ENCODE data around the gene ZNF512B.

The ZNF512B gene

DNA sequence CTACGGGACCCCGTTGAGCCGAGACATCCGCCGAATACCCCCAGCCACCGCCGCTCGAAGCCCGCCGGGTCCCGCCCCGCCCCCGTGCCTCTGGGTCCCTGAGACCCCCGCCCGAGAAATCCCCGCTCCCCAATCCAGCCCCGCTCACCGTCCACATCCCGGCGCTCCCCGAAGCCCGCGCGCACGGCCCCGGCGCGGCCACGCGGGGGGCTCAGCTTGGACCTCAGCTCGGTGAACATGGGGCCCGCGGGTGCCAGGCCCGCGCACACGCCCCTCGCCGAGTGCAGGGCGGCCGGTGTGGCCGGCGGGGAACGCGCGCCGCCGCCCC, 9.5 kb upstream of the ZNF512B start:
- peaks cover 13% of the 10 kb centered on the region for H3K4me1 ChIP-seq (ENCODE audit: control insufficient read depth, insufficient read depth, low read length)
- peaks cover 0 to 17% of the 10 kb centered on the region in 2 experiments; a peak in 2 of 3 replicates for H3K36me3 ChIP-seq (ENCODE audit: control insufficient read depth in 2 of 2, insufficient read depth in 1 of 2, low read length in 2 of 2)
- H3K27ac ChIP-seq (ENCODE audit: extremely low read depth, low read depth, low read length), result peak overlapping the region; percentile 78; the same call in 1 of the 2 replicates
- TF ChIP-seq, protein P1, sequence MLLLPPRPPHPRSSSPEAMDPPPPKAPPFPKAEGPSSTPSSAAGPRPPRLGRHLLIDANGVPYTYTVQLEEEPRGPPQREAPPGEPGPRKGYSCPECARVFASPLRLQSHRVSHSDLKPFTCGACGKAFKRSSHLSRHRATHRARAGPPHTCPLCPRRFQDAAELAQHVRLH (tag by site-specific recombination; IDR thresholded peaks at IDR 0.05), result no peak
- TF ChIP-seq SCRT2 (tag by site-specific recombination; IDR thresholded peaks at IDR 0.05), result no peak
- peak; percentile 32; the same call in 1 of the 2 replicates for TF ChIP-seq ZNF335 (tag by site-specific recombination; conservative IDR thresholded peaks at IDR 0.05)
- TF ChIP-seq ZNF311 (tag by site-specific recombination; IDR thresholded peaks at IDR 0.05; ENCODE audit: borderline replicate concordance), result no peak
- TF ChIP-seq ZNF785 (tag by site-specific recombination; IDR thresholded peaks at IDR 0.05), result no peak
- no peak for TF ChIP-seq ZNF792 (tag by site-specific recombination; IDR thresholded peaks at IDR 0.05)
- TF ChIP-seq, protein P2, sequence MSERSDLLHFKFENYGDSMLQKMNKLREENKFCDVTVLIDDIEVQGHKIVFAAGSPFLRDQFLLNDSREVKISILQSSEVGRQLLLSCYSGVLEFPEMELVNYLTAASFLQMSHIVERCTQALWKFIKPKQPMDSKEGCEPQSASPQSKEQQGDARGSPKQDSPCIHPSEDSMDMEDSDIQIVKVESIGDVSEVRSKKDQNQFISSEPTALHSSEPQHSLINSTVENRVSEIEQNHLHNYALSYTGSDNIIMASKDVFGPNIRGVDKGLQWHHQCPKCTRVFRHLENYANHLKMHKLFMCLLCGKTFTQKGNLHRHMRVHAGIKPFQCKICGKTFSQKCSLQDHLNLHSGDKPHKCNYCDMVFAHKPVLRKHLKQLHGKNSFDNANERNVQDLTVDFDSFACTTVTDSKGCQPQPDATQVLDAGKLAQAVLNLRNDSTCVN (tag by site-specific recombination; optimal IDR thresholded peaks at IDR 0.05), result peak; percentile 62
- TF ChIP-seq MEIS1 (CRISPR knock-in tag; IDR thresholded peaks at IDR 0.05; ENCODE audit: borderline replicate concordance), result no peak
- ChIA-PET POLR2A (interaction anchor here (1.0 to 1.2 kb wide), 2 partner anchors 22 to 84 kb away, joined by 3 read pairs; partner anchors contain the start of gene TCEA2), CTCF (interaction anchor here (0.6 to 3.8 kb wide), 7 partner anchors 60 to 442 kb away, joined by 3 to 18 read pairs (median 4); partner anchors contain the start of gene PTK6)
- no peaks in the 10 kb centered on the region for H3K9me3 ChIP-seq (ENCODE audit: control insufficient read depth, insufficient read depth, low read depth, low read length)
- peak overlapping the region; percentile 51 for H3K4me3 ChIP-seq (ENCODE audit: low read depth, low read length)

DNA sequence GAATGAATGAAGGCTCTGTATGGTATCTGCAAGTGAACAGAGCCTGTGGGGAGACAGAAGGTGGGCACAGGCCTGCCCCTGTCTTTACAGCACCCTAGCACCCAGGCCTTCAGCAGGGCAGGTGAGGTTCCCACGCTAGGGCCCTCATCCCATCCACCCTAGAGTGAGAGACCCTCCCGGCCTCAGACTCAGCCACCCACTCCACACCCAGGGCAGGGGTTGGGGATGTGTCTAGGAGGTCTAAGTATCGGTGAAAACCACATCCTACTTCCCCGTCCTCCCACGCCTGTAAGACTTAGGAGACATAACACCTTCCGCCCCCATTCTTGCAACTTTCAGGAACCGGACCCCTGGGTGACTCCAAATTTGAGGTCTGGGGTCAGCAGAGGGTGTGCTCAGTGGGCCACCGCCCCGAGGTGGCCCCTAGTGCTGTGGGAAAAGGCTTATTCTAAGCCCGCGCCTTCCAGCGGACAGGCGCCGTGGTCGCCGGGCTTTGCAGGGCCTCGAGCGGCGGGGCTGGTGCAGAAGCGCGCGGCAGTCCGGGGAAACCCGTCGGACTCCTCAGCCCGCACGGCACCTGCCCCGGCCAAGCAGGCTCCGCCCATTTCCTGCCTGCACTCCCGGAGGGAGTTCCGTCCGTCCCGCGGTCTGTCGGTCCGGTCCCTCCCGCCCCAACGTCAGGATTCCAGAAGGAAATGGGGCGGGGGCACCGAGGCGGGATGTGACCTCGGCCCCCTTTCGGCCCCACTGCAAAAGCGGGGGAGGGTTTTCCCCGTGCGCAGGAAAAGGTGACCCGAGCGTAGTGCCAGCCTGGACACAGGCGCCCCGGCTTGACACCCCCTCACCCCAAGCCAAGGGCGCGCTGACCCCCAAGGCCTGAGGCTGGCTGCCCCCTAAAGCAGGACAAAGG, 8.8 kb upstream of the ZNF512B start:
- Histone ChIP-seq H3K4me3 (ENCODE audit: low read depth, low read length) (peak overlapping the region; percentile 51), H3K9me3 (ENCODE audit: control insufficient read depth, insufficient read depth, low read depth, low read length) (no peaks in the 10 kb centered on the region), H3K4me1 (ENCODE audit: control insufficient read depth, insufficient read depth, low read length) (peaks cover 13% of the 10 kb centered on the region), H3K27ac (ENCODE audit: extremely low read depth, low read depth, low read length) (peak overlapping the region; percentile 78; the same call in 1 of the 2 replicates), H3K36me3 (ENCODE audit: control insufficient read depth in 2 of 2, insufficient read depth in 1 of 2, low read length in 2 of 2) (peaks cover 0 to 11% of the 10 kb centered on the region in 2 experiments; a peak in 2 of 3 replicates)
- ChIA-PET CTCF (interaction anchor here (0.6 to 1.8 kb wide), 4 partner anchors 22 to 112 kb away, joined by 3 to 5 read pairs (median 4); no protein-coding TSS in a partner anchor), POLR2A (interaction anchor here (1.2 kb wide), 1 partner anchor 21 kb away, joined by 3 read pairs; no protein-coding TSS in a partner anchor)
- no peak for TF ChIP-seq SETDB1 (IDR thresholded peaks at IDR 0.05; ENCODE audit: insufficient read length, low read length)
- TF ChIP-seq ZNF266 (tag by site-specific recombination; IDR thresholded peaks at IDR 0.05; ENCODE audit: low read depth), result no peak
- no peak for TF ChIP-seq ZNF514 (tag by site-specific recombination; IDR thresholded peaks at IDR 0.05)
- TF ChIP-seq, protein P3, sequence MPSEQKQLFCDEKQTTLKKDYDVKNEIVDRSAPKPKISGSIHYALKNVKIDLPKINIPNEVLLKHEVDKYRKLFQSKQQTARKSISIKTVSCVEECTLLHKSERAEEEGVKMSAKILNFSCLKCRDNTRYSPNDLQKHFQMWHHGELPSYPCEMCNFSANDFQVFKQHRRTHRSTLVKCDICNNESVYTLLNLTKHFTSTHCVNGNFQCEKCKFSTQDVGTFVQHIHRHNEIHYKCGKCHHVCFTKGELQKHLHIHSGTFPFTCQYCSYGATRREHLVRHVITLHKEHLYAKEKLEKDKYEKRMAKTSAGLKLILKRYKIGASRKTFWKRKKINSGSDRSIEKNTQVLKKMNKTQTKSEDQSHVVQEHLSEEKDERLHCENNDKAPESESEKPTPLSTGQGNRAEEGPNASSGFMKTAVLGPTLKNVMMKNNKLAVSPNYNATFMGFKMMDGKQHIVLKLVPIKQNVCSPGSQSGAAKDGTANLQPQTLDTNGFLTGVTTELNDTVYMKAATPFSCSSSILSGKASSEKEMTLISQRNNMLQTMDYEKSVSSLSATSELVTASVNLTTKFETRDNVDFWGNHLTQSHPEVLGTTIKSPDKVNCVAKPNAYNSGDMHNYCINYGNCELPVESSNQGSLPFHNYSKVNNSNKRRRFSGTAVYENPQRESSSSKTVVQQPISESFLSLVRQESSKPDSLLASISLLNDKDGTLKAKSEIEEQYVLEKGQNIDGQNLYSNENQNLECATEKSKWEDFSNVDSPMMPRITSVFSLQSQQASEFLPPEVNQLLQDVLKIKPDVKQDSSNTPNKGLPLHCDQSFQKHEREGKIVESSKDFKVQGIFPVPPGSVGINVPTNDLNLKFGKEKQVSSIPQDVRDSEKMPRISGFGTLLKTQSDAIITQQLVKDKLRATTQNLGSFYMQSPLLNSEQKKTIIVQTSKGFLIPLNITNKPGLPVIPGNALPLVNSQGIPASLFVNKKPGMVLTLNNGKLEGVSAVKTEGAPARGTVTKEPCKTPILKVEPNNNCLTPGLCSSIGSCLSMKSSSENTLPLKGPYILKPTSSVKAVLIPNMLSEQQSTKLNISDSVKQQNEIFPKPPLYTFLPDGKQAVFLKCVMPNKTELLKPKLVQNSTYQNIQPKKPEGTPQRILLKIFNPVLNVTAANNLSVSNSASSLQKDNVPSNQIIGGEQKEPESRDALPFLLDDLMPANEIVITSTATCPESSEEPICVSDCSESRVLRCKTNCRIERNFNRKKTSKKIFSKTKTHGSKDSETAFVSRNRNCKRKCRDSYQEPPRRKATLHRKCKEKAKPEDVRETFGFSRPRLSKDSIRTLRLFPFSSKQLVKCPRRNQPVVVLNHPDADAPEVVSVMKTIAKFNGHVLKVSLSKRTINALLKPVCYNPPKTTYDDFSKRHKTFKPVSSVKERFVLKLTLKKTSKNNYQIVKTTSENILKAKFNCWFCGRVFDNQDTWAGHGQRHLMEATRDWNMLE (tag by site-specific recombination; conservative IDR thresholded peaks at IDR 0.05; ENCODE audit: low read depth), result no peak
- TF ChIP-seq, protein P4, sequence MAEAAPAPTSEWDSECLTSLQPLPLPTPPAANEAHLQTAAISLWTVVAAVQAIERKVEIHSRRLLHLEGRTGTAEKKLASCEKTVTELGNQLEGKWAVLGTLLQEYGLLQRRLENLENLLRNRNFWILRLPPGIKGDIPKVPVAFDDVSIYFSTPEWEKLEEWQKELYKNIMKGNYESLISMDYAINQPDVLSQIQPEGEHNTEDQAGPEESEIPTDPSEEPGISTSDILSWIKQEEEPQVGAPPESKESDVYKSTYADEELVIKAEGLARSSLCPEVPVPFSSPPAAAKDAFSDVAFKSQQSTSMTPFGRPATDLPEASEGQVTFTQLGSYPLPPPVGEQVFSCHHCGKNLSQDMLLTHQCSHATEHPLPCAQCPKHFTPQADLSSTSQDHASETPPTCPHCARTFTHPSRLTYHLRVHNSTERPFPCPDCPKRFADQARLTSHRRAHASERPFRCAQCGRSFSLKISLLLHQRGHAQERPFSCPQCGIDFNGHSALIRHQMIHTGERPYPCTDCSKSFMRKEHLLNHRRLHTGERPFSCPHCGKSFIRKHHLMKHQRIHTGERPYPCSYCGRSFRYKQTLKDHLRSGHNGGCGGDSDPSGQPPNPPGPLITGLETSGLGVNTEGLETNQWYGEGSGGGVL (tag by site-specific recombination; IDR thresholded peaks at IDR 0.05), result 0 out of 2 replicates have a peak, but pooled peaks have one; percentile 29
- no peak for TF ChIP-seq ZNF747 (tag by site-specific recombination; IDR thresholded peaks at IDR 0.05)
- no peak for TF ChIP-seq ZNF677 (tag by site-specific recombination; IDR thresholded peaks at IDR 0.05)
- TF ChIP-seq ZNF626 (tag by site-specific recombination; IDR thresholded peaks at IDR 0.05), result no peak
- TF ChIP-seq, protein P5, sequence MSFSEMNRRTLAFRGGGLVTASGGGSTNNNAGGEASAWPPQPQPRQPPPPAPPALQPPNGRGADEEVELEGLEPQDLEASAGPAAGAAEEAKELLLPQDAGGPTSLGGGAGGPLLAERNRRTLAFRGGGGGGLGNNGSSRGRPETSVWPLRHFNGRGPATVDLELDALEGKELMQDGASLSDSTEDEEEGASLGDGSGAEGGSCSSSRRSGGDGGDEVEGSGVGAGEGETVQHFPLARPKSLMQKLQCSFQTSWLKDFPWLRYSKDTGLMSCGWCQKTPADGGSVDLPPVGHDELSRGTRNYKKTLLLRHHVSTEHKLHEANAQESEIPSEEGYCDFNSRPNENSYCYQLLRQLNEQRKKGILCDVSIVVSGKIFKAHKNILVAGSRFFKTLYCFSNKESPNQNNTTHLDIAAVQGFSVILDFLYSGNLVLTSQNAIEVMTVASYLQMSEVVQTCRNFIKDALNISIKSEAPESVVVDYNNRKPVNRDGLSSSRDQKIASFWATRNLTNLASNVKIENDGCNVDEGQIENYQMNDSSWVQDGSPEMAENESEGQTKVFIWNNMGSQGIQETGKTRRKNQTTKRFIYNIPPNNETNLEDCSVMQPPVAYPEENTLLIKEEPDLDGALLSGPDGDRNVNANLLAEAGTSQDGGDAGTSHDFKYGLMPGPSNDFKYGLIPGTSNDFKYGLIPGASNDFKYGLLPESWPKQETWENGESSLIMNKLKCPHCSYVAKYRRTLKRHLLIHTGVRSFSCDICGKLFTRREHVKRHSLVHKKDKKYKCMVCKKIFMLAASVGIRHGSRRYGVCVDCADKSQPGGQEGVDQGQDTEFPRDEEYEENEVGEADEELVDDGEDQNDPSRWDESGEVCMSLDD (tag by site-specific recombination; IDR thresholded peaks at IDR 0.05), result peak; percentile 86; the same call in 1 of the 2 replicates
- TF ChIP-seq ZNF274 (IDR thresholded peaks at IDR 0.05; ENCODE audit: low read length), result no peak
- TF ChIP-seq ZNF274 (tag by site-specific recombination; IDR thresholded peaks at IDR 0.05; ENCODE audit: borderline replicate concordance), result no peak
- TF ChIP-seq ZNF350 (tag by site-specific recombination; IDR thresholded peaks at IDR 0.05), result no peak
- TF ChIP-seq ZNF132 (tag by site-specific recombination; IDR thresholded peaks at IDR 0.05; ENCODE audit: borderline replicate concordance), result no peak
- TF ChIP-seq ZXDB (tag by site-specific recombination; IDR thresholded peaks at IDR 0.05), result peak; percentile 62; the same call in 1 of the 2 replicates

Data from HEK293 (cell line).